ENCODE results near the gene KPNA5.

The KPNA5 gene

GRCh38 chr6:116779573-116780164, 98.7 kb downstream of the KPNA5 start:
- no CpG with 5 or more reads among the region's 13 CpGs for WGBS (ENCODE audit: insufficient coverage, insufficient read length)
- Histone ChIP-seq H3K9me3 (ENCODE audit: control insufficient read depth, insufficient read depth, low read length) (no peaks in the 10 kb centered on the region), H3K4me3 (ENCODE audit: low read length) (no peak overlapping the region), H3K4me1 (ENCODE audit: control insufficient read depth, insufficient read depth, low read length) (no peaks in the 10 kb centered on the region), H3K27me3 (ENCODE audit: control insufficient read depth, insufficient read depth, low read length) (no peaks in the 10 kb centered on the region), H3K27ac (ENCODE audit: low read length) (no peak overlapping the region), H3K36me3 (ENCODE audit: control insufficient read depth, insufficient read depth, low read length) (no peaks in the 10 kb centered on the region)
- no peak for DNase-seq (ENCODE audit: low read depth, low spot score)

GRCh38 chr6:116783852-116784251, 102.8 kb downstream of the KPNA5 start:
- no peak overlapping the region for H3K27ac ChIP-seq (ENCODE audit: low read length)
- no CpG with 5 or more reads among the region's 5 CpGs for WGBS (ENCODE audit: insufficient coverage, insufficient read length)
- H3K27me3 ChIP-seq (ENCODE audit: control insufficient read depth, insufficient read depth, low read length), result no peaks in the 10 kb centered on the region
- no peak overlapping the region for H3K4me3 ChIP-seq (ENCODE audit: low read length)
- no peaks in the 10 kb centered on the region for H3K4me1 ChIP-seq (ENCODE audit: control insufficient read depth, insufficient read depth, low read length)
- no peaks in the 10 kb centered on the region for H3K36me3 ChIP-seq (ENCODE audit: control insufficient read depth, insufficient read depth, low read length)
- H3K9me3 ChIP-seq (ENCODE audit: control insufficient read depth, insufficient read depth, low read length), result no peaks in the 10 kb centered on the region
- no peak for DNase-seq (ENCODE audit: low read depth, low spot score)

Measured in iPS DF 6.9 (cell line).